NB4 (cell line): ENCODE measurements around the gene TRPM4.

Experiments used
- CTCF ChIP-seq: IDR thresholded peaks from one replicate; pipeline ENCODE4 v1.5.1; 2012; ENCODE audit warnings: low read depth, low read length
- POLR2A ChIP-seq: IDR thresholded peaks from 2 replicates; pipeline ENCODE4 v1.6.1; 2011; ENCODE audit warnings: mild to moderate bottlenecking; ENCODE audit not compliant: insufficient read length; ENCODE audit errors: extremely low read depth

GRCh38 chr19:49189259-49189658 lies 31.7 kb downstream of the TRPM4 start:
- no peak for TF ChIP-seq CTCF
- TF ChIP-seq POLR2A = no peak
